NCI-H2029 treated with DMSO at 0.1 percent for 48 hours (cell line): ENCODE results near the gene MON2.

Experiments used
- DNase-seq: peaks from one replicate; lab custom pipeline; 2025; lab: John Stamatoyannopoulos, UW

The MON2 gene

GRCh38 chr12:62618930-62619329 lies 152.3 kb downstream of the MON2 start:
- no peak for DNase-seq

- DNase-seq = peak; percentile 94
Measured at GRCh38 chr12:62621101-62621638, 154.5 kb downstream of the MON2 start.

GRCh38 chr12:62622177-62622576 lies 155.6 kb downstream of the MON2 start:
- no peak for DNase-seq

DNA sequence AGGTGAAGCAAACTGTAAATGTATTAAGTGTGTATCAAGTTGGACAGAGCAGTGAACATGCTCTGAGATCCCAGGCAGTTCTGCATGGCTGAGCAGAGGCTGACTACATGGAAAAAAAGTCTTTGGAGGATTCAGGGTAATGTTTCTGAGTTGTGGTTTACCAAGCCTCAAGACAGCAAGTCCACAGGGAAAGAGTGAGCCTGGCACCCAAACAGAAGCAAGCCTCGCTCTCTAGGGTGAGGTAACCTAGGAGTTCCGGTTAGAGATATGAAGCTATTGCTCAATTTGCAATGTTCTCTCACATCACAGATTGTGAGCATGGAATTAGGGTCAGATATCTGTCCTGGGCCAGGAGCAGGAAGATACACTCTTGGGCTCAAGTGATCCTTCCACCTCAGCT lies 158.6 kb downstream of the MON2 start:
- DNase-seq = no peak

GRCh38 chr12:62627181-62627580 lies 160.6 kb downstream of the MON2 start:
- no peak for DNase-seq

DNA sequence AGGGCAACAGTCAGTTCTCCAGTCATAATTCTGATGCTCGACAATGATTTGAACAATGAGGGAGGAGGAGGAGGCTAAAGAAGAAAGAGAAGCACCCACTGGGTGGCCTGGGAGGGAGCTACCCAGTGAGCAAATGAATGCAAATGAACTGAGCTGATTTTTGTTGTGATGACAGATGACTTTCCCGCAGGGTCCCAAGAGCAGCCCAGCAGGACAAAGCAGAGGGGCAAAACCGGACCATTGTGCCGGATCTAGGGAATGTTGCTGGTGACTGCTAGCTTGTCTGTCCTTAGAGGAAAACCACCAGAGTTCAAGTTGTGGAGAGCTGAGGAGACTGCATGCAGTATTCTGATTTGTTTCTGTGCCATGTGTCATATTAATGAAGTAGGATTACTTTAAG lies 162.8 kb downstream of the MON2 start:
- DNase-seq = no peak

DNA sequence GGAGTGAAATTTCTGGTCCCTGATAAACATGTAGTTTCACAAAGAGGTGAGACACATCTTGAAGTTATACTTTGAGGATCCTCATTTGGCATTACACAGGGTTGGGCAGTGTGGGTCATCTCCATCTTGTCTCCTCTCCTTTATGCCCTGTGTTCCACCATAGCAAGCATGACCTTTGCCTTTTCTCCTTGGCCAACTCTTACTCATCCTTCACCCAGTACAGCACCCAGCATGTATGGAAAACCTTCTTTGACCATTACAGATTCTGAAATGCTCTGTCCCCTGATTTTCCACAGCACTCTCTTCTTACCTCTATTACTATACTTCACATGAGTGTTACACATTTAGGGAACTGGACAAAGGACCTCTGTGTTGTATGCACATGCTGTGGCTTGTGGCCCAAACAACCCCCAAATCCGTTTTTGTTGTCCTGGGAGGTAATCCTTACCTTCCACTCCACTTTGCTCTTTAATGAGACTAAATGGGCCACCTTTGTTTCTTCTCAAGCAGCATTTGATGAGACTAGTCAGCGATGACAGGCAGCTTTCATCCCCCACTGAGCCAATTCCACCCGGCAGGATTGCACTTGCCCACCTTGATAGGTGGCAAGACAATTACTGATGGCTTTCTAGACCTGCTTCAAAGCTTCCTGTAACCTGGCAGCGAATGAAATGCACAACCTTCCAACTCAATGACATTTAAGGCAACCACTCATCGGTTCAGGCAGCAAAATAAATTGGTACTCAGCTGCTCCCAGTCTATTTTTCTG lies 163.5 kb downstream of the MON2 start:
- no peak for DNase-seq

DNA sequence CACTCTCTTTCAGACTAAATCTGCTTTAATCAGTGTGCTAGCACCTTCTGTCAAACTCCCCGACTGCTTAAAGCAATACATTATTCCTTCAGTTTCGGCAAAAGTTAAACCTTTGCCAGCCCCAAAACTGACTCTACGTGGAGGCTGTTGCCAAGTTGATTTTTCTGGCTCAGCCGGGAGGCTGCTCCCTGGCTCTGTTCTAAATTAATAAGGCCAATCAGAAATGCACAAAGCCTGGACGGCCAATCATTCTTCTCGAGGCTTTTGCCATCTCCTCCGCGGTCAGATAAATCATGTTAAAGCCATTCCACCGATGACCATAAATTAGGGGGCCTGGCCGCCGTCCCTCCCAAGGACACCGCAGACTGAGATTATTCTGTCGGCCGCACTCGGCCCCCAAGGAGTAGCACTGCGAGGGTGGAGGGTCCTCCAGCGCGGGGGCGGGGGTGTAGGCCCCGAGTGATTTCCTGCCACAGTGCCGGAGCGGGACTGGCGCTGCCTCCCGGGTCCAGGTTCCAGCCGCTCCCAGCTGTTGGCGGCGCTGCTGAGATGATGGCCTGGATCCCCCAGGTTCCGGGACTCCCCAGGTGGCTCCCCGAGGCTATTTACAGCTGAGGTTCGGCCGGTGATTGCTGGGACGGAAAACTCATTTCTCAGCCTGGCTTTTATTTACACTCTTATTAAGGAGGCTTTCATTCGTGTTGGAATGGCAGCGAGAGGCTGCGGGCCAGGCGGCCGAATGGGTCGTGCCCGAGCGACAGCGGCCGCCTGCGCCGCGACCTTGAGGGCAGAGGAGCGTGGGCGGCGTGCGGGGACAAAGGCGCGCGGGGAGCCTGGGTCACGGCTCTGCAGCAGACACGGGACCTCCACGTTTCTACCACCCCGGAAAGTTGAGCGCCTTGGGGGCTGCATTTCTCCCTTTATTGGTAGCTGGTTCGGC lies 165.1 kb downstream of the MON2 start:
- DNase-seq = no peak

GRCh38 chr12:62632411-62632918 lies 165.8 kb downstream of the MON2 start:
- no peak for DNase-seq

GRCh38 chr12:62635649-62636048 lies 169.0 kb downstream of the MON2 start:
- DNase-seq = no peak

DNA sequence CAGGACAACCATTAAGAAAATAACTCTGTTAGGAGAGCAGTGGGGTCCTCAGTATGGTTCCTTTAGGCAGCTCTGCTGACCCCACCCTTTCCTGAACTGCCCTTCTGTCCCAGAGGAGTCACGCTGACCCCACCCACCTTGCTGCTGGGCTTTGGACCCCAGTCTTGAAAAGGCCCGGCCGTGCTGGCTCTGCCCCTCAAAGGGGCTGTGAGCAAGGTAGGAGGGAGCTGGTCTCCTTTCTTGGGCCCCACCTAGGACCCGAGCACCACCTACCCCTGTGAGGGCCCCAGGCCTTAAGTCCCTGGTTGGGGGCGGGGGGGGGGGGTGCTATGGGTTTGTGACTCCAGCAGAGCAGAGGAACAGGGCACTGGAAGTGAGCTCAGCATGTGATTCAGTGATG lies 171.1 kb downstream of the MON2 start:
- no peak for DNase-seq

DNA sequence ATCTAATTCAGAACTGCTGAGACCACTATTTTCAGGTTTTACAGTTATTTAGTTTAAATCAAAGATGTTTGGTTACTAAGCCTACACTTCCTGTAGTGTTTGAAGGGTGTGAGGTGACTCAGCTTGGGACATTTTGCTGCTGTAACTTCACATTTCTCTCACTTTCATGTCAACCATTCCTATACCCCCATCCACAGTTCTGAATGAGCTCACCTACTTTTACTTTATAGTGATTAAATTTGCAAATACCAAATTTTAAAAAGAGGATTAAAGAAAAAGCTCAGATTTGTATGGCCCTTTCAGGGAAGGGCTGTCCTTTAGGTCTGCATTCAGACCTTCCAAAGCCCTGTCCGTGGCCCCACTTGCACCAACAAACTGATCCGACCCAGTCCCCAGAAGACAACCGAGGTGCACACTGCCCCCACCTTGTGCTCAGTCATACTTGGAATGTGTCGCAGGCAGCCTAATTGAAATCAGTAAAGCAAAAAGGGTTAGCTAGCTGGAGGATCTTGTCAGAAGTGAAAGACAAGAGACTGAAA lies 174.4 kb downstream of the MON2 start:
- DNase-seq = no peak

GRCh38 chr12:62642486-62642885 lies 175.9 kb downstream of the MON2 start:
- no peak for DNase-seq

GRCh38 chr12:62643486-62643885 lies 176.9 kb downstream of the MON2 start:
- DNase-seq = no peak

- DNase-seq = no peak
Measured at GRCh38 chr12:62646566-62646965, 179.9 kb downstream of the MON2 start.

DNA sequence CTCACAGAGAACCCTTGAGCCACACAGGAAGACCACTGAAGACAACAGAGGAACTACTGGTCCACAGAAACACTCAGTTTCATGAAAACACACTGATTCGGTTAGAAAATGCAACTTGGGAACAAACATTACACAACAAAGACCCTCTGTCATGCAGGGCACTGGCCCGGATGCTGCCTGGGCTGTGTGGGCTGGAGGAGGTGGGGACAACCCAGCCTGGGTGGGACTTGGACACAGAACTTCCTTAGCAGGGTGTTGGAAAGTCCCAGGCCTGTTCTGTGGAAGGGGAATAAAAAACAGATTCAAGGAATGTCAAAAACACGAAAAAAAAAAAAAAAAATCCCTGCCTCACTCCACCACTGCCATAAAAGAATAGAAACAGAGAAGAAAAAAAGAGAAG lies 181.0 kb downstream of the MON2 start:
- no peak for DNase-seq

GRCh38 chr12:62649412-62650138 lies 182.9 kb downstream of the MON2 start:
- no peak for DNase-seq
